ENCODE data around the gene ZFP3. TPM values are rescaled to one million over a fixed set of nuclear protein-coding genes. Genes with fewer than 3 reads are reported as not detected.
"Not testable (repeated sequence)": the region's sequence is repeated elsewhere in the genome, so short reads cannot be mapped to it uniquely, and the experiment has no call there.

Gene ZFP3
- polyA plus RNA-seq, 2 of the 4 experiments (the other 2 are of a cell fraction): 1.7 to 4.8 TPM

DNA sequence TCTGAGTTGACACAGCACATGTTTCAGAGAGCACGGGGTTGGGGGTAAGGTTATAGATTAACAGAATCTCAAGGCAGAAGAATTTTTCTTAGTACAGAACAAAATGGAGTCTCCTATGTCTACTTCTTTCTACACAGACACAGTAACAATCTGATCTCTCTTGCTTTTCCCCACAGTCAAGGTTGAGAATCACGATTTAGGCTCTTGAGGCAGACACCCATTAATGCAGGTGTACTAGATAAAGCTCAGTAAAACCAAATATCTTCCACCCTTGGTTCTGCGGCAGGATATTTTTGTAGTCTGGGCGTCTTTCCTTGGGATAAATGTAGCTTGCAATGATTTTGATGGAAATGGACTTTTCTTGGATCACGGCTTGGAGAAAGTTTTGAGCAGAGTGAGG is 2.8 kb upstream of the ZFP3 start:
- not testable (repeated sequence) for H3K4me2 ChIP-seq; H3K27ac ChIP-seq; ATAC-seq; H3K4me3 ChIP-seq; FAIRE-seq; H3K4me1 ChIP-seq; DNase-seq (ENCODE audit: low read depth in 1 of 2, low spot score in 1 of 2)
- WGBS (ENCODE audit: missing lambda C conversion rate): 85% methylated on average over 4 of the region's 5 CpGs
- ChIA-PET POLR2A (interaction anchor here (0.6 kb wide), 1 partner anchor 25 kb away, joined by 5 read pairs; no protein-coding TSS in a partner anchor), CTCF (interaction anchor here (0.8 kb wide), 1 partner anchor 13 kb away, joined by 3 read pairs; no protein-coding TSS in a partner anchor)
- peaks cover 52% of the 10 kb centered on the region for H3K9me3 ChIP-seq
- TF ChIP-seq FOXS1 (CRISPR knock-in tag; IDR thresholded peaks at IDR 0.05): peak; percentile 72; the same call in 1 of the 2 replicates
- peak; percentile 93 for TF ChIP-seq EHF (CRISPR knock-in tag; IDR thresholded peaks at IDR 0.05)
- peak; percentile 85; the same call in 1 of the 2 replicates for TF ChIP-seq HOXB13 (CRISPR knock-in tag; IDR thresholded peaks at IDR 0.05; ENCODE audit: low read depth)
- TF ChIP-seq HOXB5 (CRISPR knock-in tag; IDR thresholded peaks at IDR 0.05): peak; percentile 79; the same call in 1 of the 2 replicates
- peak; percentile 88; the same call in 1 of the 2 replicates for TF ChIP-seq ZNF302 (CRISPR knock-in tag; IDR thresholded peaks at IDR 0.05)

DNA sequence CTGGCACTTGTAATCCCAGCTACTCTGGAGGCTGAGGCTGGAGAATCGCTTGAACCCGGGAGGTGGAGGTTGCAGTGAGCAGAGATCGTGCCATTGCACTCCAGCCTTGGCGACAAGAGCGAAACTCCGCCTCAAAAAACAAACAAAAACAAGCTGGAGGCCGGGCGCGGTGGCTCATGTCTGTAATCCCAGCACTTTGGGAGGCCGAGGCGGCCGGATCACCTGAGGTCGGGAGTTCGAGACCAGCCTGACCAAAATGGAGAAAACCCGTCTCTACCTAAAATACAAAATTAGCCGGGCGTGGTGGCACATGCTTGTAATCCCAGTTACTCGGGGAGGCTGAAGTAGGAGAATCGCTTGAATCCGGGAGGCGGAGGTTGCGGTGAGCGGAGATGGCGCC is 992 bp upstream of the ZFP3 start:
- ATAC-seq; DNase-seq (ENCODE audit: low read depth in 1 of 2, low spot score in 1 of 2); POLR2A ChIA-PET; H3K27ac ChIP-seq; H3K4me3 ChIP-seq; H3K4me2 ChIP-seq; FAIRE-seq; H3K4me1 ChIP-seq: not testable (repeated sequence)
- peaks cover 59% of the 10 kb centered on the region for H3K9me3 ChIP-seq
- CTCF ChIA-PET: interaction anchor here (1.6 kb wide), 1 partner anchor 12 kb away, joined by 4 read pairs; no protein-coding TSS in a partner anchor
- WGBS (ENCODE audit: missing lambda C conversion rate): 95% methylated on average over 24 of the region's 24 CpGs

DNA sequence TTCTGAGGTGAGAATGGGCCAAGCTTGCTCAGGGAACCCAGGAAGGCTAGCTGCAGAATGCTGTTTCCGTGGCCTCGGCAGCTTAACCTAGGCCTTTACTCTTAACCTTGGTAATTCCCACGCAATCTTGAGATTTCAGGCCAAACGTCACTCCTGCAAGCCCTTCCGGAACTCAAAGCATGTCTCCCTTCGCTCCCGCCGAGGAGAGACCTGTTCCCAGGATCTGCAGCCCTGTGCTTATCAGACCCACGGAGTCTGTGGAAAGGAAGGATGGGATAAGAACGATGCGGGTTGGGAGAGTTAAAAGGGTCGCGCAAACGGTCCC is 524 bp upstream of the ZFP3 start:
- peak overlapping the region; percentile 78 for H3K4me2 ChIP-seq
- H3K4me3 ChIP-seq: peak overlapping the region; percentile 61
- DNase-seq (ENCODE audit: low read depth in 1 of 2, low spot score in 1 of 2): no peak
- CTCF ChIA-PET: interaction anchor here (0.6 to 1.6 kb wide), 2 partner anchors 11 to 24 kb away, joined by 4 read pairs; no protein-coding TSS in a partner anchor
- peaks cover 61% of the 10 kb centered on the region for H3K9me3 ChIP-seq
- no peak for TF ChIP-seq CBX2 (IDR thresholded peaks at IDR 0.05; ENCODE audit: borderline replicate concordance, low read depth)
- TF ChIP-seq ZSCAN20 (CRISPR knock-in tag; IDR thresholded peaks at IDR 0.05): 0 out of 2 replicates have a peak, but pooled peaks have one; percentile 27
- TF ChIP-seq FOSB (CRISPR knock-in tag; IDR thresholded peaks at IDR 0.05): no peak
- TF ChIP-seq TFCP2L1 (CRISPR knock-in tag; IDR thresholded peaks at IDR 0.05): no peak
- TF ChIP-seq, protein P1, sequence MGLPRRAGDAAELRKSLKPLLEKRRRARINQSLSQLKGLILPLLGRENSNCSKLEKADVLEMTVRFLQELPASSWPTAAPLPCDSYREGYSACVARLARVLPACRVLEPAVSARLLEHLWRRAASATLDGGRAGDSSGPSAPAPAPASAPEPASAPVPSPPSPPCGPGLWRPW (IDR thresholded peaks at IDR 0.05): no peak
- 0 out of 2 replicates have a peak, but pooled peaks have one; percentile 11 for TF ChIP-seq POLR2A (IDR thresholded peaks at IDR 0.05; ENCODE audit: low read length)
- no peak for TF ChIP-seq JUN (IDR thresholded peaks at IDR 0.05)
- TF ChIP-seq ZNF302 (CRISPR knock-in tag; IDR thresholded peaks at IDR 0.05): peak; percentile 66; the same call in 1 of the 2 replicates
- peak; percentile 47 to 51; a peak in 4 of 6 replicates for ATAC-seq
- WGBS (ENCODE audit: missing lambda C conversion rate): 52% methylated on average over 14 of the region's 14 CpGs
- POLR2A ChIA-PET: interaction anchor here (1.0 kb wide), 1 partner anchor 110 kb away, joined by 3 read pairs; the partner anchor contains the start of gene SPAG7
- H3K4me1 ChIP-seq: no peaks in the 10 kb centered on the region
- FAIRE-seq: no peak
- H3K27ac ChIP-seq: peak overlapping the region; percentile 67 to 87

DNA sequence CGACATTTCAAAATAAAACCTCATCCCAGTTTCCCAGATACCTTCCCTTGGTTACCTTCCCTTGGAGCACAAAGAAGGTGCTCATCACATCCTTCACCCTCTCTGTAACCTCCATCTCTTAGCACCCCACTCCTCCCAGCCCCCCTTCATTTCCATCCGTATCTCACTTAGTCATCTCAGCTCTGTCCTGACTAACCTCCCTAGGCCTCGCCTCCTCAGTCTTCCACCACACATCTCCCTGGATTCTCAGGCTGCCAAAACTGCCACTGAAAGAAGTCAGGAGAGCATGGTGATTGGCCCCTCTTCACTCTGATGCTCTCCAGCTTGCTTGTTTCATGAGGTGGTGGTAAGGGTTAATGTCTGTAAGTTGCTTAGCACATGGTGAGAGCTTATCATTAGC is 2.3 kb downstream of the ZFP3 start:
- H3K27ac ChIP-seq: no peak overlapping the region
- H3K4me2 ChIP-seq: no peak overlapping the region
- WGBS (ENCODE audit: missing lambda C conversion rate): 84% methylated on average over 3 of the region's 3 CpGs
- POLR2A ChIA-PET: interaction anchor here (1.0 kb wide), 1 partner anchor 11 kb away, joined by 3 read pairs; no protein-coding TSS in a partner anchor
- H3K9me3 ChIP-seq: peaks cover 85% of the 10 kb centered on the region
- ATAC-seq: no peak
- H3K4me3 ChIP-seq: no peak overlapping the region
- no peaks in the 10 kb centered on the region for H3K4me1 ChIP-seq
- no peak for DNase-seq (ENCODE audit: low read depth in 1 of 2, low spot score in 1 of 2)
- no peak for FAIRE-seq
- CTCF ChIA-PET: interaction anchor here (0.6 to 1.6 kb wide), 5 partner anchors 21 to 112 kb away, joined by 3 to 4 read pairs (median 4); partner anchors contain the start of gene ZNF594
- TF ChIP-seq RARB (CRISPR knock-in tag; IDR thresholded peaks at IDR 0.05) (no peak), RCOR1 (IDR thresholded peaks at IDR 0.05; ENCODE audit: low read depth, low read length) (no peak), HDAC2 (IDR thresholded peaks at IDR 0.05) (no peak), JUNB (IDR thresholded peaks at IDR 0.05) (no peak), HOXA7 (CRISPR knock-in tag; IDR thresholded peaks at IDR 0.05) (no peak), EHF (CRISPR knock-in tag; IDR thresholded peaks at IDR 0.05) (no peak), FOSB (CRISPR knock-in tag; IDR thresholded peaks at IDR 0.05) (no peak), MAFK (IDR thresholded peaks at IDR 0.05; ENCODE audit: partially characterized antibody) (no peak), CHD4 (IDR thresholded peaks at IDR 0.05; ENCODE audit: borderline replicate concordance) (no peak), SMC3 (IDR thresholded peaks at IDR 0.05) (no peak), CEBPB (IDR thresholded peaks at IDR 0.05) (no peak), KDM5A (IDR thresholded peaks at IDR 0.05) (no peak), BHLHE40 (IDR thresholded peaks at IDR 0.05; ENCODE audit: low read depth, low read length) (no peak), NR3C1 (IDR thresholded peaks at IDR 0.05) (no peak)
- TF ChIP-seq, protein P2, sequence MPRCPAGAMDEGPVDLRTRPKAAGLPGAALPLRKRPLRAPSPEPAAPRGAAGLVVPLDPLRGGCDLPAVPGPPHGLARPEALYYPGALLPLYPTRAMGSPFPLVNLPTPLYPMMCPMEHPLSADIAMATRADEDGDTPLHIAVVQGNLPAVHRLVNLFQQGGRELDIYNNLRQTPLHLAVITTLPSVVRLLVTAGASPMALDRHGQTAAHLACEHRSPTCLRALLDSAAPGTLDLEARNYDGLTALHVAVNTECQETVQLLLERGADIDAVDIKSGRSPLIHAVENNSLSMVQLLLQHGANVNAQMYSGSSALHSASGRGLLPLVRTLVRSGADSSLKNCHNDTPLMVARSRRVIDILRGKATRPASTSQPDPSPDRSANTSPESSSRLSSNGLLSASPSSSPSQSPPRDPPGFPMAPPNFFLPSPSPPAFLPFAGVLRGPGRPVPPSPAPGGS (IDR thresholded peaks at IDR 0.05): no peak
- TF ChIP-seq, protein P1 (IDR thresholded peaks at IDR 0.05): no peak
- TF ChIP-seq, protein P3, sequence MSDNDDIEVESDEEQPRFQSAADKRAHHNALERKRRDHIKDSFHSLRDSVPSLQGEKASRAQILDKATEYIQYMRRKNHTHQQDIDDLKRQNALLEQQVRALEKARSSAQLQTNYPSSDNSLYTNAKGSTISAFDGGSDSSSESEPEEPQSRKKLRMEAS (IDR thresholded peaks at IDR 0.05): no peak
- TF ChIP-seq, protein P4, sequence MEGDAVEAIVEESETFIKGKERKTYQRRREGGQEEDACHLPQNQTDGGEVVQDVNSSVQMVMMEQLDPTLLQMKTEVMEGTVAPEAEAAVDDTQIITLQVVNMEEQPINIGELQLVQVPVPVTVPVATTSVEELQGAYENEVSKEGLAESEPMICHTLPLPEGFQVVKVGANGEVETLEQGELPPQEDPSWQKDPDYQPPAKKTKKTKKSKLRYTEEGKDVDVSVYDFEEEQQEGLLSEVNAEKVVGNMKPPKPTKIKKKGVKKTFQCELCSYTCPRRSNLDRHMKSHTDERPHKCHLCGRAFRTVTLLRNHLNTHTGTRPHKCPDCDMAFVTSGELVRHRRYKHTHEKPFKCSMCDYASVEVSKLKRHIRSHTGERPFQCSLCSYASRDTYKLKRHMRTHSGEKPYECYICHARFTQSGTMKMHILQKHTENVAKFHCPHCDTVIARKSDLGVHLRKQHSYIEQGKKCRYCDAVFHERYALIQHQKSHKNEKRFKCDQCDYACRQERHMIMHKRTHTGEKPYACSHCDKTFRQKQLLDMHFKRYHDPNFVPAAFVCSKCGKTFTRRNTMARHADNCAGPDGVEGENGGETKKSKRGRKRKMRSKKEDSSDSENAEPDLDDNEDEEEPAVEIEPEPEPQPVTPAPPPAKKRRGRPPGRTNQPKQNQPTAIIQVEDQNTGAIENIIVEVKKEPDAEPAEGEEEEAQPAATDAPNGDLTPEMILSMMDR (IDR thresholded peaks at IDR 0.05): no peak
